Measurements from ENCODE around the gene TIGD1.

TIGD1 gene

DNA sequence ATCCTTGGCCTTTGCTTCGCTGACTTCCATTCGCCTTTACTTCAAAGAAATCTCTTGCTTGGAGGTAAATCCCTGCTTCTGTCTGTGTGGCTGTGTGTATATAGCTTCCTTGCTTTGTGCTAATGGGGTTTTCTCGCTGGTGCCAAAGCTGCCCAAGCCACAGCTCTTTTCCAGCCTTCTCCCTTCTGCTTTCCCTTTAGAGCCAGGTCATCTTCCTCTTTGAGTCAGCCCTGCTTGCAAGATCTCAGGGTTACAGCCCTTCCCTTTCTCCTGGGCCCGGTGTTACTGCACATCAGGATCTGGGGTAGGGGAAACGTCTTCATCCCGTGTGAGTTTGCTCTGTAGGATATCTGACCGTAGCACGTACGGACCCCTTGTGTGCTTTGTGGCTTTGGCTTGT is 19.2 kb upstream of the TIGD1 start:
- DNase-seq, result no peak

DNA sequence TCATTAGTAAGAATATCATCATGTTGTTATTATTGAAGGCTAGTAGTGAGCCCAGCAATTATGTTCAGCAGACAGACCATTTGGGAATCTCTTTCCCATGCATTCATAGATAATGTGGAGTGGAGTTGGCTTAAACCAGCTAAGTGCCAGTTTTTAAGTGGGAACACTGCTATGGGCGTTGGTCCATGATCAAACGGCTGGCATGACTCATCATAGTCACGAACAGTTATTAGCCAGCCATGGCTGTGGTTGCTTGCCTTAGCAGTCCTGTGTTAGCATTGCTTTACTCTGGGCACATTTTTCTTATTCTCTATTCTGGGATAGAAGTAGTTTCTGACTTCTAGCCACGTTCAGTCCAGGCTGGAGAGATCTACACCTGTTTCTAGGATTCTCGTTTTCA is 17.8 kb upstream of the TIGD1 start:
- DNase-seq, result no peak

GRCh38 chr2:232567721-232568120 is 17.4 kb upstream of the TIGD1 start:
- no peak for DNase-seq

DNA sequence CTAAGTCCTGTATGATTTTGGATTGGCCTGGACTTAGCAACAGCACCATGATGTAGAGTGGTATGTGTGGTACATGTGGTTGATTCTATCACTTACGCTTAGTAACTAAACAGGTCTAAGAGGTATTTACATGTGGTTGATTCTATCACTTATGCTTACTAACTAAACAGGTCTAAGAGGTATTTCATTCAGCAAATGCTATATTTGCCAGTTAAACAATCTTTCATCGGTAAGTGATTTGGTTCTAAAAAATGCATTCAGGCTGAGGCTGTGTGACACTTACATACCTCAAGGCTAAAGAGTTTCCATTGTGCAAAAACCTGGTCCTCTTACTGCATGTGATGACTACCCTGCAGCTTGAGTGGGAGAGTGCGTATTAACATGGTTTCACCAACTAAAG is 13.2 kb upstream of the TIGD1 start:
- DNase-seq, result no peak

DNA sequence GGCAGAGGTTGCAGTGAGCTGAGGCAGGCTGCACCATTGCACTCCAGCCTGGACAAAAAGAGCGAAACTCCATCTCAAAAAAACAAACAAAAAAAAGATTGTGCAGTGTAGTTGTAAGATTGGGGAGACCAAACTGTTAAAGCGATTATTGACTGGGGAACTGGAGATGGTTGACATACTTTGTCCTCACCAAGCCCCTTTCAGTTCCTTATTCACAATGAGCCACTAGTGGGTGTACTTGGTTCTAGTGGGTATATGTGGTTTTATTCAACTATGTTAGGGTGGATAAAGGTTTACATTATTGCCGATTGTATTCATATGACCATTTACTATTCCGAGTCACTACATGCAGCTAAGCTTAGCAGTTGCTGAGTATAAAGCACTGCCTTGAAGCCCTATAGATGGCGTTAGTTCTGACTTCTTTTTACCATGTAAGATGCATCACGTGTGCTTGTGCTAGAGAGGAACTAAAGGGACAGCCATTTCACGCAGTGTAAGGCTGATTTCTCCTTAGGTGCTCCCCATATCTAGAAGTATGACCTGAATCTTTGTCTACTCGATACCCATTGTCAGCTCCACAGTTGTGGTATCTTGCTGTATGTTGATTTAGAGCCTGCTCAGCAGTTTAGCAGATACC is 12.3 kb upstream of the TIGD1 start:
- no peak for DNase-seq

GRCh38 chr2:232556426-232556825 is 6.1 kb upstream of the TIGD1 start:
- DNase-seq, result no peak

- DNase-seq, result no peak
These were observed 1.4 kb upstream of the TIGD1 start for GRCh38 chr2:232551776-232552175.

GRCh38 chr2:232551250-232551638 is 887 bp upstream of the TIGD1 start:
- DNase-seq, result no peak

GRCh38 chr2:232549655-232550353 is 553 bp downstream of the TIGD1 start:
- DNase-seq, result no peak

DNA sequence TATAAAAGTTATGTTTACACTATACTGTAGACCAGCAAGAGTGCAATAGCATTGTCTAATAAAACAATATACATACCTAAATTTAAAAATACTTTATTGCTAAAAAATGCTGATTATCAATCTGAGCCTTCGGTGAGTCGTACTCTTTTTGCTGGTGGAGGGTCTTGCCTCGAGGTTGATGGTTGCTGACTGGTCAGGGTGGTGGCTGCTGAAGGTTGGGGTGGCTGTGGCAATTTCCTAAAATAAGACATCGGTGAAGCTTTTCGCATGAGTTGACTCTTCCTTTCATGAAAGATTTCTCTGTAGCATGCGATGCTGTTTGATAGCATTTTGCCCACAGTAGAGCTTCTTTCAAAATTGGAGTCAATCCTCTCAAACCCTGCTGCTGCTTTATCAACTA is 2.4 kb downstream of the TIGD1 start:
- DNase-seq, result no peak

DNA sequence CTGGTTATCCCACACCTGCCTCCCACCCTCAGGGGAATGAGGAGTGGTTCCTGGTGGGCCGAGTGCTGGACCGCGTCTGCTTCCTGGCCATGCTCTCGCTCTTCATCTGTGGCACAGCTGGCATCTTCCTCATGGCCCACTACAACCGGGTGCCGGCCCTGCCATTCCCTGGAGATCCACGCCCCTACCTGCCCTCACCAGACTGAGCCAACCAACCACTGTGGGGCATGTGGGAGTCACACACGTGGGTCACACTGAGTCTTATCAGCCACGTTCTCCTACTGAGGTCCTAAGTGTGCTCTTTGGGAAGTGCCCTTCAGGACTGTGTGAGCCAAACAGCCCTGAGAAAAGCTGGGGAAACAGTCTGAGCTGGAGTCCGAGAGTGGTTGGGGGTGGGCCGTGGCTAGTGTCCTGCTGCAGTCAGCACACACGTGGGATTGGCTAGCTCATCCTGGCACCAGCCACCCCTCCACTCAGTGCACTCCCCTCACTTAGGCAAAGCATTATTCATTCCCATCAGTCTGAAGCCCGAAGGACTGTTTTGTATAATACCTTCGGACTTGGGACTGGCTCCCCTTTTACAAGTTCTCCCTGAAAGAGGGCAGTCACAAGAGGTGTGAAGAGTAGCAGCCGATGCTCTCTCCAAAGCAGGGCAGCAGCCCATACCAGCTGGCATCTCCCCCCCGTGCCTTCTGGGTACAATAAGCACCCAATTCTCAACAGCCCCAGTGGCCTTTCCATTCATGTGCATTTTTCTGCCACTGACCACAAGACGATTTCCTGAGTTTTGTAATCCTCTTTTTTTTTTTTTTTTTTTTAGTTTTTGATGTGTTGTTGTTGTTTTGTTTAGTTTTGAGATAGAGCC is 4.6 kb downstream of the TIGD1 start:
- no peak for DNase-seq

DNA sequence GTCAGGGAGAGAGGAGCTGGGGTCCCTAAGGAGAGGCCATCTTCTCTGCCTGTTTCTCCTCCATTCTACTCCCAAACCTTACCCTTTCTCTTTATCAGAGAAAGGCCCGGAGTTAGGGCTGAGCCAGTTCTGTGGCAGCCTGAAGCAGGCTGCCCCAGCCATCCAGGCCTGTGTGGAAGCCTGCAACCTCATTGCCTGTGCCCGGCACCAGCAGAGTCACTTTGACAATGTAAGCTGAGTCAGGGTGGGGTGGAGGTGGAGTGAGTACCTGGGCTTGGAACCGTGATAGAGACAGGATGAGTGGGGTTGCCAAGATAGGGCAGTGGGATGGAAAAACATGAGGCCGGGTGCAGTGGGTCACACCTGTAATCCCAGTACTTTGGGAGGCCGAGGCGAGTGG is 5.7 kb downstream of the TIGD1 start:
- no peak for DNase-seq

DNA sequence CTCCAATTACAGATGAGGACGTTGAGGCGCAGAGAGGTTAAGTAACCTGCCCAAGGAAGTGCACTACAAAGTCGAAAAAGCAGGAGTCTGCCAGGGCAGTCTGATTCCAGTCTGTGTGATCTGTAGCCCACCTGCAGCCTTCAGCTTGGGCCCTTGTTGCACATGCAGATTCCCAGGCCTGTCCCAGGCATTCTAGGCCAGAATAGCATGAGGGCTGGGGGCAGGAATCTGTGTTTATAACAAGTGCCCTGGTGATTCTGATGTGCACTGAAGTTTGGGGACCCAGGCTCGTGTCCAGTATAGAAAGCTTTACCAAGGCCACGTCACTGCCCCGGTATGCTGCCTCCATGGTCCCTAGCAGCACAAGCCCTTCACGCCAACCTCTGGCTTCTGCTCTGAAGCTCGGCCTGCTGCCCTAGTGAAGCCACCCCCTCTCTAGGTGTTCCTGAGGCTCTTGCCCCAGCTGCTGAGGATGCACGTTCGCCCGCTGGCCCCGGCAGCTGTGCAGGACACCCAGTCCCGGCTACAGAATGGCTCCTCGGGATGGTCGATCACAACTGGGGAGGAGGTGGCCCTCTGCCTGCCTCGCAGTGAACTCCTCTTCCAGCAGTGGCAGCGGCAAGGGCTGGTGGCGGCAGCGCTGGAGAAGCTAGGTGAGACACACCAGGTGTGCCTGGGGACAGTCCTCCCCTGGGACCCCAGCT is 6.3 kb downstream of the TIGD1 start:
- no peak for DNase-seq

DNA sequence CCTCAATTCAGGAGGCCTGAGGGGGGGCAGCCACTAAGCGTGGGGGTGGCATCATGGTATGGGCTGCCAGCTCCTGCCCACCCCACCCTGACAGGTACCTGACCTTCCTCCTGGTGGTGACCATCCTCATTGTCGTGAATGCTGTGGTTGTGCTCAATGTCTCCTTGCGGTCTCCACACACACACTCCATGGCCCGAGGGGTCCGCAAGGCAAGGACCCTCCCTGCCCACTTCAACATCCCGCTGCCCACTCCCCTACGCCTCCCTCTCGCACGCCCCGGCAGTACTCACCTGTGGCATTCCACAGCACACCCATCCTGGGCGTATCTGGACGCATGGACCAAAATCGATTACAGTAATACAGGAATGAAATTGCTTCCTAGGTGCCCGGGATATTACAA is 6.9 kb downstream of the TIGD1 start:
- DNase-seq, result no peak

- DNase-seq, result no peak
These were observed 7.5 kb downstream of the TIGD1 start for GRCh38 chr2:232542715-232543467.

DNA sequence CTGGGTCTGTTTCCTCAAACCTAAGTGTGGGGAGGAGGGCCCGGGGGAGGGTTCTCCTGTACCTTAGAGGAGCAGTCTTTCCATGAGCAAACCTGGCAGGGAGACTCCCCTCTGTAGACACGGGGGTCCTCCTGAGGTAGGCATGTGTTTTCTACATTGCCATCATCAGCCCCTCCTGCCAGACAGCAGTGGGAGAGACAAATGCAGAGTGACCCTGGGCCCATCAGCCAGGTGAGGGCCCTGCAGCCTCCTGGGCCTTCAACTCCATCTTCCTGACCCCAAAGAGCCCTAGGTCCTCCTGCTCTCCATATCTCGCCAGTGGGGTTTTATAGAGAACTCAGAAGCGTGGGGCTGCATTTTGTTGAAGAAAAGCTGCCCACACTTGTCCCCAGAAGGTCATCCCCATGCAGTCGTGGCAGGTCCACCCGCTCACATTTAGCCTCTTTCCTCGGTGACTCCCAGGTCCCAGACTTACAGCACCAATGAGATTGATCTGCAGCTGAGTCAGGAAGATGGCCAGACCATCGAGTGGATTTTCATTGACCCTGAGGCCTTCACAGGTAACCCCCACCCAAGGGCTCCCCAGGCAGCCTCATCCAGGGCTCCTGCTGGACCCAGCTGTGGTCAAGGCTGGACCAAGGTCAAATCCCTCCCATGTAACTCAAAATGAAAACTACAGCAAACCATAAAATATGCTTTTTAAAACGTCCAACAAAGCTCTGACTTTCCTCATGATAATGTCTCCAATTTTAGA is 8.2 kb downstream of the TIGD1 start:
- DNase-seq, result no peak

- no peak for DNase-seq
These were observed 9.0 kb downstream of the TIGD1 start for GRCh38 chr2:232541195-232541960.

GRCh38 chr2:232540441-232541041 is 9.8 kb downstream of the TIGD1 start:
- no peak for DNase-seq

DNA sequence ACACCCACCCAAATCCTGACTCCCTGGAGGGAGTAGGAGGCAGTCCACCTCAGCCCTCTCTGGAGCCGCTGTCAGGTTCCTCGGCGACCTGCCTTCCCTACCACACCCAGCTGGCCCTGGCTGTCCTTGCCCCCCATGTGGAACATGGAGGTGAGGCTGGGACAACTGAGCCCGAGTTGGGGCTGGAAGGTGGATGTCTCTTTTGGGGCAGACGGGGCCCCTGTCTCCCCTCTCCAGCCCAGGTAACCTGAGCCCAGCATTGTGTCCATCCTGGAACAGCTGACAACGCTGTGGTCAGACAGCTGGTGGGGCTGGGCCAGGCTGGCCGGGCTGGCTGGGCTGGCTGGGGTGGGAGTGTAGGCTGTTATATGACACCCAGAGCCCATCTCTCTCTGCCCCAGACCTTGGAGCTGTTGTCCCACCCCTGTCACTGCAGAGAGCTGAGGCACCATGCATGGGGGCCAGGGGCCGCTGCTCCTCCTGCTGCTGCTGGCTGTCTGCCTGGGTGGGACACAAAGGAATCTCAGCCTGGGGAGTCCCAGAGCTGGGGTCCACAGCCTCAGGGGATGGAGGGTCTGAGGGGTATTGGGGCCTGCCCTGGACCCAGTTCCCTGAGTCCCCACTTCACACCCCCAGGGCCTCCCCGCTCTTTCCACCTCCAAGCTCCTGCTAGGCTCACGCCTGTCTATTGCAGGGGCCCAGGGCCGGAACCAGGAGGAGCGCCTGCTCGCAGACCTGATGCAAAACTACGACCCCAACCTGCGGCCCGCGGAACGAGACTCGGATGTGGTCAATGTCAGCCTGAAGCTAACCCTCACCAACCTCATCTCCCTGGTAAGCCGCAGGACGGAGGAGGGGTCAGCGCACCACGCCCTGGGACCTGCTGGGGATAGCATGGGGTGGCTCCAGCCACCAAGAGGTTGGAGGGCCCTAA is 10.8 kb downstream of the TIGD1 start, which contains the start of gene CHRNG:
CHRNG (plus strand) TSS at position 395 of the 934 bp plus-strand sequence; CDS start at position 451, 56 bp downstream.
- no peak for DNase-seq

All from activated CD4-positive, alpha-beta T cell treated with anti-CD3 and anti-CD28 coated beads, Interleukin-2, amount 50 U/mL, for 48 hours (primary cell).